Activated naive CD8-positive, alpha-beta T cell treated with anti-CD3 and anti-CD28 coated beads, Interleukin-2, amount 10 ng/mL, durations not matched to agents 7 days and 5 days (primary cell): ENCODE data around the gene CTSS. TPM values are rescaled to one million over a fixed set of nuclear protein-coding genes. Genes with fewer than 3 reads are reported as not detected.

Experiments used
- ATAC-seq: fragments of 150-1000 bp; cut with Tn5 transposase; one replicate; pipeline ENCODE4 v1.10.0; 2021; ENCODE audit warnings: low read depth, moderate library complexity
- POLR2A ChIA-PET: fragments of 350-600 bp; sonication (Branson Sonifier 250); formaldehyde crosslinking; loops from one replicate; lab custom pipeline; 2021; ENCODE audit warnings: antibody characterized with exemption; lab: Charles Lee
- DNase-seq: peaks from one replicate; pipeline ENCODE4 v3.0.0; 2021
- H3K27ac Mint-ChIP-seq: one replicate; pipeline ENCODE4 v1.8.0; 2022; ENCODE audit warnings: mild to moderate bottlenecking, mixed read lengths
- H3K27me3 Mint-ChIP-seq: one replicate; pipeline ENCODE4 v1.8.0; 2022; ENCODE audit warnings: mild to moderate bottlenecking, moderate library complexity, mixed read lengths
- H3K36me3 Mint-ChIP-seq: one replicate; pipeline ENCODE4 v1.8.0; 2021; ENCODE audit warnings: mild to moderate bottlenecking, mixed read lengths
- H3K4me1 Mint-ChIP-seq: one replicate; pipeline ENCODE4 v1.8.0; 2021; ENCODE audit warnings: mixed read lengths
- H3K4me3 Mint-ChIP-seq: one replicate; pipeline ENCODE4 v1.8.0; 2022; ENCODE audit warnings: mild to moderate bottlenecking, moderate library complexity, mixed read lengths
- H3K9me3 Mint-ChIP-seq: one replicate; pipeline ENCODE4 v1.8.0; 2021; ENCODE audit warnings: mixed read lengths
- total RNA-seq, 2 experiments: library from RNA; stranded (reverse); gene quantifications; one replicate each; pipeline ENCODE4 v1.2.3, GENCODE V29; 2021

CTSS gene
- total RNA-seq, 2 experiments from 2014 or later, result 104 to 106 TPM

DNA sequence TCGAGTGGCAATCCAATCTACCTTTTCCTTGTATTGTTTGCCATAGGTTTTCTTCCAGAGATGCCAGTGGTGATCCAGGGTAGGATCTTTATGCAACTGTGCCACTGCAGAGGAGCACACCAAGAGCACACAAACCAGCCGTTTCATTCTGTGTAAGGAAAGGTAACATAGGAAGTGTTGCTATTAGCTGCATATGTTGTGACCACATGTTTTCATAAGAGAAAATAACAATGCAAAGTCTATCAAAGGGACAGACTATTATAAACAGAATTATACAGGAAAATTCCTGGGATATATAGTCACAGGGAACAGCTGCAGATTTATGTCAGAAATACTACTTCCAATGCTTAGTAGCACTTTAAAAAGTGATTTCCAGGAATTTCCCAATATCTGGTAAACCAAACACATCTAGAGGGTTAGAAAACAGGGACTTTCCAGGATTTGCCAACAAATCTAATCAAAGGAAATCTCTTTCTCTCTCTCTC, 919 bp downstream of the CTSS start:
- POLR2A ChIA-PET, result interaction anchor here (0.5 to 1.5 kb wide), 5 partner anchors 12 to 533 kb away, joined by 3 to 8 read pairs (median 3); no protein-coding TSS in a partner anchor
- Mint-ChIP-seq H3K27me3 (no peaks in the 10 kb centered on the region), H3K4me3 (peak overlapping the region; percentile 85), H3K9me3 (no peaks in the 10 kb centered on the region), H3K36me3 (peaks cover 31% of the 10 kb centered on the region), H3K27ac (peak overlapping the region; percentile 91), H3K4me1 (peaks cover 26% of the 10 kb centered on the region)
- DNase-seq, result no peak
- peak; percentile 26 for ATAC-seq

DNA sequence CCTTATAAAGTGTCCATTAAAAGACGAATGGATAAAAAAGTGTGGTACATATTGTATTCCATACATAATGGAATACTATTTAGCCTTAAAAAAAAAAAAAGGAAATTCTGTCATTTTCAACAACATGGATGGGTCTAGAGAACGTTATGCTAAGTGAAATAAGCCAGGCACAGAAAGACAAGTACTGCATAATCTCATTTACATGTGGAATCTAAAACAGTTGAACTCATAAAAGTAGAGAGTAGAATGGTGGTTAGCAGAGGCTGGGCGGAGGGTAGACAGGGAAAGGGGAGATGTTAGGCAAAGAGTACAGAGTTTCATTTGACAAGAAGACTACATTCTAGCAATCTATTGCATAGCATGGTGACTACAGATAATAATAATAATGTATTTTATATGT, 2.6 kb downstream of the CTSS start:
- ATAC-seq (no peak), DNase-seq (no peak)
- H3K4me3 Mint-ChIP-seq, result peak overlapping the region; percentile 25
- H3K27ac Mint-ChIP-seq, result peak overlapping the region; percentile 28
- H3K9me3 Mint-ChIP-seq, result no peaks in the 10 kb centered on the region
- H3K4me1 Mint-ChIP-seq, result peaks cover 26% of the 10 kb centered on the region
- peaks cover 37% of the 10 kb centered on the region for H3K36me3 Mint-ChIP-seq
- H3K27me3 Mint-ChIP-seq, result no peaks in the 10 kb centered on the region
- POLR2A ChIA-PET, result no interaction called here

DNA sequence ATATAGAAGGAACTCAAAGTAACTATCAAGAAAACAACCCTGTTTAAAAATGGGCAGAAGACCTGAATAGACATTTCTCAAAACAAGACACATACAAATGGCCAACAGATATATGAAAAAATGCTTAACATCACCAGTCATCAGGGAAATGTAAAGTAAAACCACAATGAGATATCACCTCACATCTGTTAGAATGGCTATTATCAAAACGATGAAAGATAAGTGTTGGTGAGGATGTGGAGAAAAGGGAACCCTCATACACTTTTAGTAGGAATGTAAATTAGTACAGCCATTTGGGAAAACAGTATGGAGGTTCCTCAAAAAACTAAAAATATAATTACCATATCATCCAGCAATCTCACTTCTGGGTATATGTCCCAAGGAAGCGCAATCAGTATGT, 3.0 kb downstream of the CTSS start:
- peaks cover 26% of the 10 kb centered on the region for H3K4me1 Mint-ChIP-seq
- no peak for DNase-seq
- no peak for ATAC-seq
- no peaks in the 10 kb centered on the region for H3K27me3 Mint-ChIP-seq
- no peak overlapping the region for H3K27ac Mint-ChIP-seq
- peaks cover 38% of the 10 kb centered on the region for H3K36me3 Mint-ChIP-seq
- H3K9me3 Mint-ChIP-seq, result no peaks in the 10 kb centered on the region
- POLR2A ChIA-PET, result no interaction called here
- H3K4me3 Mint-ChIP-seq, result peak overlapping the region; percentile 25

DNA sequence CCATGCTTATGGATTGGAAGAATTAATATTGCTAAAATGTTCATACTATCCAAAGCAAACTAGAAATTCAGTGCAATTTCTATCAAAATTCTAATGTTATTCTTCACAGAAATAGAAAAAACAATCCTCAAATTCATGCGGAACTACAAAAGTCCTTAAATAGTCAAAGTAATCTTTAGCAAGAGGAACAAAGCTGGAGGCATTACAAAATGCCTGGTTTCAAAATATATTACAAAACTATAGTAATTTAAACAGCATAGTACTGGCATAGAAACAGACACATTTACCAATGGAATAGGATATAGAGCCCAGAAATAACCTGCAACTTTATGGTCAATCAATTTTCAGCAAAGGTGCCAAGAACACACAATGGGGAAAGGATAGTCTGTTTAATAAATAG, 3.8 kb downstream of the CTSS start:
- DNase-seq (no peak), ATAC-seq (no peak)
- Mint-ChIP-seq H3K36me3 (peaks cover 42% of the 10 kb centered on the region), H3K4me3 (no peak overlapping the region), H3K4me1 (peaks cover 26% of the 10 kb centered on the region), H3K9me3 (no peaks in the 10 kb centered on the region), H3K27me3 (no peaks in the 10 kb centered on the region), H3K27ac (no peak overlapping the region)
- POLR2A ChIA-PET, result no interaction called here

DNA sequence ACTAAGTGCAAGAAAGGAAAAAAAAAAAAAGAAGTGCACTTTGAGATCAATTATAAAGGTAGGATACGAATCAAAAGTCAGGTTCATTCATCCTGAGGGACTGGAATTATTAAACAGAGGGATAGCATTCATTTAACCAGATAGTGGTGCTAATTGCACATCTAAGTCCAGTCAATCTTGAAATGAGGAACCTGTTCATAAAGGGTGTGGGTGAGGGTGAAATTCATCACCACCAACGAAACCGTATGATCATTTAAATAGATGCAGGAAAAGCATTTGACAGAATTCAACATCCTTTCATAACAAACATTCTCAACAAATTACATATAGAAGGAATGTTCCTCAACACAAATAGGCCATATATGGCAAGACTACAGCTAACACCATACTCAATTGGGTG, 5.6 kb downstream of the CTSS start:
- peaks cover 21% of the 10 kb centered on the region for H3K4me1 Mint-ChIP-seq
- DNase-seq, result no peak
- H3K27ac Mint-ChIP-seq, result no peak overlapping the region
- POLR2A ChIA-PET, result no interaction called here
- peaks cover 44% of the 10 kb centered on the region for H3K36me3 Mint-ChIP-seq
- H3K27me3 Mint-ChIP-seq, result no peaks in the 10 kb centered on the region
- no peak overlapping the region for H3K4me3 Mint-ChIP-seq
- no peak for ATAC-seq
- H3K9me3 Mint-ChIP-seq, result no peaks in the 10 kb centered on the region

DNA sequence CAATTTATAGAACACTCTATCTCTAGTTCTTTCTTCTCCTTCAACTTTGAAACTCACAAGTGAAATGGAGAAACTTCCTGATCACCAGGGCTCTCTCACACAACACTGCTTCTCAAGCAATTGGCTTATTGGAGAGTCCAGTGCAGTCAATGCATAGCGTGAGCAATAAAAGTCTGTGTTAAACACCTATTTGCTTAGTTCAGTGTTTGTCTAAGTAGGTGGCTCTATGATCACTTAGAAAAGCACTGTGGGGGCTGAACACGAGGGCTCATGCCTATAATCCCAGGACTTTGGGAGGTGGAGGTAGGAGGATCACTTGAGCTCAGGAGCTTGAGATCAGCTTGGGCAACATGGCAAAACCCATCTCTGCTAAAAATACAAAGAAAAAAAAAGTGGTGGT, 12.2 kb downstream of the CTSS start:
- no peak overlapping the region for H3K27ac Mint-ChIP-seq

DNA sequence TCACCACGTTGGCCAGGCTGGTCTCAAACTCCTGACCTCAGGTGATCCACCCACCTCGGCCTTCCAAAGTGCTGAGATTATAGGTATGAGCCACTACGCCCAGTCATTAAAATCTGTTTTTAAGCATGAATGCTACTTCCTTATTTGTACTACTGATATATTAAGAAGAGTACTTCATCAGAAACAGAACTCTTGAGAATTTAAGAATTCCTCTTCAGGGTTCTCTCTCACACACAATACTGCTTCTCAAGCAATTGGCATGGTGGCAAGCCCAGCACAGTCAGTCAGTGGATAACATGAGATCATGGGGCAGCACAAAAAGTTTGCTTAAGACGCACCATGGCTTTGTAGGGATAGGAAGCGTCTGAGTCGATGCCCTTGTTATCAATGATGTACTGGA, 14.1 kb downstream of the CTSS start:
- DNase-seq (no peak), ATAC-seq (no peak)
- POLR2A ChIA-PET, result no interaction called here
- Mint-ChIP-seq H3K27ac (no peak overlapping the region), H3K4me3 (no peak overlapping the region), H3K9me3 (no peaks in the 10 kb centered on the region), H3K4me1 (peaks cover 3% of the 10 kb centered on the region), H3K36me3 (peaks cover 17% of the 10 kb centered on the region), H3K27me3 (no peaks in the 10 kb centered on the region)

More for the DNA sequence above, 12.2 kb downstream of the CTSS start:
- Mint-ChIP-seq H3K9me3 (no peaks in the 10 kb centered on the region), H3K36me3 (peaks cover 24% of the 10 kb centered on the region), H3K27me3 (no peaks in the 10 kb centered on the region), H3K4me1 (peaks cover 3% of the 10 kb centered on the region), H3K4me3 (no peak overlapping the region)
- DNase-seq (no peak), ATAC-seq (no peak)
- POLR2A ChIA-PET, result no interaction called here

DNA sequence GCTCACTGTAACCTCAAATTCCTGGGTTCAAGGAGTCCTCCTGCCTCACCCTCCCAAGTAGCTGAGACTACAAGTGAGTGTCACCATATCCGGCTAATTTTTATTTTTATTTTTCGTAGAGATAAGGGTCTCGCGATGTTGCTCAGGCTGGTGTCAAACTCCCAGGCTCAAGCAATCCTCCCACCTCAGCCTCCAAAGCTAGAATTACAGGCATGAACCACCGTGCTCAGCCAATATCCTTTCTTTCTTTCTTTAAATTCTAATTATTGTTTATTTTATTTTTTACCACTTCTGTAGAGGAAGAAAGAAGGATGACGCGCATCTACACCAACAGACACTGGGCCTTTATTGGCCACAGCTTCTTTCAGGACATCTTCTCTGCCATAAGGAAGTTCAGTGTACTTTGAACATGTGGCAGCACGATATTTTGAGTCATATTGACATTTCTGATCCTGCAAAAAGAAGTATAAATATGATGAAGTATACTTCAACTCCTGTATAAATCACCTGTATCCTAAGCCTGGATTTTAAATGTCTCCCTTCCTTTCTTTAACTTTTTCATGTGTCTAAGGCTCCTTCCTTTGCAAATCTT, 15.8 kb downstream of the CTSS start:
- Mint-ChIP-seq H3K27ac (no peak overlapping the region), H3K4me1 (peaks cover 3% of the 10 kb centered on the region), H3K9me3 (no peaks in the 10 kb centered on the region), H3K4me3 (no peak overlapping the region), H3K27me3 (no peaks in the 10 kb centered on the region), H3K36me3 (peaks cover 13% of the 10 kb centered on the region)
- POLR2A ChIA-PET, result no interaction called here
- no peak for DNase-seq
- no peak for ATAC-seq

DNA sequence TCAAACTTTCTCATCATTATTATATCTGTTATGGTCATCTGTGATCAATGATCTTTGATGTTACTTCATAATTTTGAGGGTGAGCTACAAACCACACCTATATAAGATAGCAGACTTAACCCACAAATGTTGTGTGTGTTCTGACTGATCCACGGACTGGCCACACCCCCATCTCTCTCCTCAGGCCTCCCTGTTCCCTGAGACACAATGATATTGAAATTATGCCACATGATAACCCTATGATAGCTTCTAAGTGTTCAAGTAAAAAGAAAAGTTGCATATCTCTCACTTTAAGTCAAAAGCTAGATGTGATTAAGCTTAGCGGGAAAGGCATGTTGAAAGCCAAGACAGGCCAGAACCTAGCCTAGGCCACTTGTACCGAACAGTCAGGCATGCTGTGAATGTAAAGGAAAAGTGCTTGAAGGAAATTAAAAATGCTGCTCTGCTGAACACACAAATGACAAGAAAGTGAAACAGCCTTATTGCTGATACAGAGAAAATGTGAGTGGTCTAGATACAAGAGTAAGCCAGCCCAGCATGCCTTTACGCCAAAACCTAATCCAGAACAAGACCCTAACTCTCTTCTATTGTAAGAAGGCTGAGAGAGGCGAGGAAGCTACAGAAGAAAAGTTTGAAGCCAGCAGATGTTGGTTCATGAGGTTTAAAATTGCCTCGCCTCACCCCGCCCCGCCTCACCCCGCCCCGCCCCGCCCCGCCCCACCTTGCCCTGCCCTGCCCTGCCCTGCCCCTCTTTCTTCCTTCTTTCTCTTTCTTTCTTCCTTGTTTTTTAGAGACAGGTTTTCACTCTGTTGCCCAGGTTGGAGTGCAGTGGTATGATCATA, 16.5 kb downstream of the CTSS start:
- DNase-seq (no peak), ATAC-seq (no peak)
- Mint-ChIP-seq H3K27ac (no peak overlapping the region), H3K36me3 (peaks cover 13% of the 10 kb centered on the region), H3K4me1 (peaks cover 3% of the 10 kb centered on the region), H3K27me3 (no peaks in the 10 kb centered on the region), H3K4me3 (no peak overlapping the region), H3K9me3 (no peaks in the 10 kb centered on the region)
- POLR2A ChIA-PET, result no interaction called here

DNA sequence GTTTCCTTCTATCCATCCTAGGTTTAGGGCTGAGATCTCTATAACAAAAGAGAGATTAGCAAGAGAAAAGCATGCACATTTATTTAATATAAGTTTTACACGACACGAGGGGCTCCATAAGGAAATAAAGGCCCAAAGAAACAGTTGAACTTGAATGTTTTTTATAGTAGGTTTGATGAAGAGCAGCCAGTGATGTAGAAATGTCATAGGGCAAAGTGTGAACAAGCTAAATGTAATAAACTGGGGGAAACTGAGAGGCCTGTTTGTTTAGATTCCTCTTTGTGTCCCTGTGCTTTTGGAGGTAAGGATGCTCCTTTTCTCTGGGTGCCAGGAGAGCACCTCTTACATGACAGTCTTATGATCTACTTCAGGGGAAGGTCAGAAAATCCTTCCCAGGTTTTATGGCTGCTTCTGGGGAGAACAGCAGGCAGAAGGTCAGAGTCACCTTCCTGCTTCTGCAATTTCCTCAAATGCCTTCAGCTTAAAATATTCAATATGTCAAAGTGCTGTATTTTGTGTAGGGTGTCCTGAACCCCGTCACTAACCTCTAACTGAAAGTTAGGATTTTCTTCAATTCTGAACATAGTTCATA, 35.4 kb downstream of the CTSS start:
- Mint-ChIP-seq H3K27ac (no peak overlapping the region), H3K9me3 (no peaks in the 10 kb centered on the region), H3K36me3 (peaks cover 1% of the 10 kb centered on the region), H3K27me3 (no peaks in the 10 kb centered on the region), H3K4me3 (no peak overlapping the region), H3K4me1 (peaks cover under 1% of the 10 kb centered on the region)
- DNase-seq, result no peak
- POLR2A ChIA-PET, result no interaction called here
- no peak for ATAC-seq

DNA sequence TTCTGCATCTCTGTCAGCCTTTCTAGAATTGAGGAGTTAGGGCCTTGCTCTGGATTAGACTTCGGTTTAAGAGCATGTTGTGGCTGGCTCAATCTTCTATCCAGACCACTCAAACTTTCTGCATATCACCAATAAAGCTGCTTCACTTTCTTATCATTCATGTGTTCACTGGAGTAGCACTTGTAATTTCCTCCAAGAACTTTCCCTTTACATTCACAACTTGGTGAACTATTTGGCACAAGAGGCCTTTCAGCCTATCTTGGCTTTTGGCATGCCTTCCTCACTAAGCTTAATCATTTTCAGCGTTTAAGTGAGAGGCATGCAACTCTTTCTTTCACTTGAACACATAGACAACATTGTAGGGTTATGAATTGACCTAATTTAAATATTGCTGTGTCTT, 41.2 kb downstream of the CTSS start:
- no peak for ATAC-seq
- POLR2A ChIA-PET, result interaction anchor here (0.6 kb wide), 1 partner anchor 150 kb away, joined by 3 read pairs; no protein-coding TSS in a partner anchor

DNA sequence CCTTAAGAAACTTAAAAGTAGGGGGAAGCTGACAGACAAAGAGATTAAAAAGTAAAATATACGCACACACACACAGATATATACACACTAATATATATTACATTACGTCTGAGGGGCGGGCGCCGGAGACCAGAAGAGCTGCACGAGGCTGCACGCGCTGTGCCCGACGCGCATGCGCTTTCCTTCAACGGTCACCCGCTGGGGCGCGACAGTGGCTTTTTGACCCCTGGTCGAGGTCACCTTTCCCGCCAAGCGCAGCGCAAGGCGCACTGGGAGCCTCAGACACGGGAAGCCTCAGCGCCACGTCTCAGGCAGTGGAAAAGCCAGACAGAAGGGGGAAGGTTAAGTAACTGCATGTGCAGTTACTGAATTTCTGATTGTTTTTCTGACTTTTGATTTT, 44.9 kb downstream of the CTSS start, which contains the start of gene HORMAD1:
Gene HORMAD1, minus strand, starts transcription at position 193 of the 400 bp plus-strand sequence. CDS start 1,390 bp downstream, outside the sequence.
- H3K4me1 Mint-ChIP-seq, result no peaks in the 10 kb centered on the region
- no peaks in the 10 kb centered on the region for H3K9me3 Mint-ChIP-seq
- no peak within 1 kb of the TSS for H3K27ac Mint-ChIP-seq
- peaks cover 2% of the 10 kb centered on the region for H3K36me3 Mint-ChIP-seq
- POLR2A ChIA-PET, result no interaction called here
- H3K4me3 Mint-ChIP-seq, result no peak within 1 kb of the TSS
- peaks cover 2% of the 10 kb centered on the region for H3K27me3 Mint-ChIP-seq
- ATAC-seq (no peak), DNase-seq (no peak)

More for the DNA sequence above, 41.2 kb downstream of the CTSS start:
- Mint-ChIP-seq H3K36me3 (peaks cover 2% of the 10 kb centered on the region), H3K4me3 (no peak overlapping the region), H3K4me1 (no peaks in the 10 kb centered on the region), H3K27me3 (peaks cover 2% of the 10 kb centered on the region), H3K9me3 (no peaks in the 10 kb centered on the region), H3K27ac (no peak overlapping the region)
- no peak for DNase-seq

DNA sequence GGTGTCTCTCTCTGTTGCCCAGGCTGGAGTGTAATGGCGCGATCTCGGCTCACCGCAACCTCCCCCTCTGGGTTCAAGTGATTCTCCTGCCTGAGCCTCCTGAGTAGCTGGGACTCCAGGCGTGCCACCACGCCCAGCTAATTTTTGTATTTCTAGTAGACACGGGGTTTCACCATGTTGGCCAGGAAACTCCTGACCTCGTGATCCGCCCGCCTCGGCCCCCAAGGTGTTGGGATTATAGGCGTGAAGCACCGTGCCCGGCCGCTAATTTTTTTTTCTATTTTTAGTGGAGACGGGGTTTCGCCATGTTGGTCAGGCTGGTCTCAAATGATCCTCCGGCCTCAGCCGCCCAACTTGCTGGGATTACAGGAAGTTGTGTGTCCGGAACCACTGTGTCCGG, 45.5 kb downstream of the CTSS start:
- no peak overlapping the region for H3K27ac Mint-ChIP-seq
- no peak overlapping the region for H3K4me3 Mint-ChIP-seq
- POLR2A ChIA-PET, result no interaction called here
- H3K27me3 Mint-ChIP-seq, result peaks cover 2% of the 10 kb centered on the region
- no peak for DNase-seq
- peaks cover 2% of the 10 kb centered on the region for H3K36me3 Mint-ChIP-seq
- H3K9me3 Mint-ChIP-seq, result no peaks in the 10 kb centered on the region
- H3K4me1 Mint-ChIP-seq, result no peaks in the 10 kb centered on the region
- ATAC-seq, result no peak
